LNCAP (cell line): Measurements from ENCODE around the gene ENC1.

Experiments
- TF ChIP-seq, protein P1 (sequence below): fragments of 450-650 bp; IDR thresholded peaks from 2 replicates; pipeline ENCODE4 v1.5.1; 2017; ENCODE audit warnings: mild to moderate bottlenecking

Gene ENC1

DNA sequence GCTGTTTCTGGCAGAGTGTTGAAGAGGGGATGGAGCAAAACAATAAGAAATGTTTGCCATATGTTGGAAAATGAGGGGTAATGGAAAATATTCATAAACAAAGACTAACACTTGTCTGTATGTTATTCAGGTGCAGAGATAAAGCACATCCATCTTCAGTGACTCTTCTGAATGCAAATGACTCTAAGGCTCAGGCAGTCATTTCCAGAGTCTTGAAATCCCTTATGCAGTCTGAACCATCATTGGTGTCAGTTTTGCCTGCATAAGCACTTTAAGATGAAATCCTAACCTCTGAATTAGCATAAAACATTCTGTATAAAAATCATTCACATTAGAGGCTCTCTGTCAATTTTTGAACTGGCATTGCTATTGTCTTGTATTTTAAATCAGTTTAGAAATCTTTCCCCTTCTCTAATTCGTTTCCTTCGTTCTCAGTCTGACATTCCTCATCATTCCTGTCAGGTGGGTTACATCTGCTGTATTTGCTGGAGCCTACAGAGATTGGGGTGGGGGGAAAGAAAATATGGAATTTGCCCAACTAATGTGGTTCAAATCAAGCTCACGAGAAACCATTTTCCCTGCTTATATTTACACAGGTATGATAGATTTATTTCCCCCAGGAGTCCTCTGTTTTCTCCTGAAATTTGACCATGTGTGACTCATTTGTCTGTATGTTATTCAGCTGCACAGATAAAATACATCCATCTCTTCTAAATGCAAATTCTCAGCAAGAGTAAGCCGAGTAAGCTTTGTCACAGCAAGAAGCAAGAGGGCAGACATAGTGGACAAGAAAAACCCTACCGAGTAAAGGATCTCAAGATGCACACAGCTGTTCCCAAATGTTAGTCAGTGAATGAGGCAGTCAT is 31.6 kb downstream of the ENC1 start:
- TF ChIP-seq, protein P1, sequence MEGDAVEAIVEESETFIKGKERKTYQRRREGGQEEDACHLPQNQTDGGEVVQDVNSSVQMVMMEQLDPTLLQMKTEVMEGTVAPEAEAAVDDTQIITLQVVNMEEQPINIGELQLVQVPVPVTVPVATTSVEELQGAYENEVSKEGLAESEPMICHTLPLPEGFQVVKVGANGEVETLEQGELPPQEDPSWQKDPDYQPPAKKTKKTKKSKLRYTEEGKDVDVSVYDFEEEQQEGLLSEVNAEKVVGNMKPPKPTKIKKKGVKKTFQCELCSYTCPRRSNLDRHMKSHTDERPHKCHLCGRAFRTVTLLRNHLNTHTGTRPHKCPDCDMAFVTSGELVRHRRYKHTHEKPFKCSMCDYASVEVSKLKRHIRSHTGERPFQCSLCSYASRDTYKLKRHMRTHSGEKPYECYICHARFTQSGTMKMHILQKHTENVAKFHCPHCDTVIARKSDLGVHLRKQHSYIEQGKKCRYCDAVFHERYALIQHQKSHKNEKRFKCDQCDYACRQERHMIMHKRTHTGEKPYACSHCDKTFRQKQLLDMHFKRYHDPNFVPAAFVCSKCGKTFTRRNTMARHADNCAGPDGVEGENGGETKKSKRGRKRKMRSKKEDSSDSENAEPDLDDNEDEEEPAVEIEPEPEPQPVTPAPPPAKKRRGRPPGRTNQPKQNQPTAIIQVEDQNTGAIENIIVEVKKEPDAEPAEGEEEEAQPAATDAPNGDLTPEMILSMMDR, result no peak

DNA sequence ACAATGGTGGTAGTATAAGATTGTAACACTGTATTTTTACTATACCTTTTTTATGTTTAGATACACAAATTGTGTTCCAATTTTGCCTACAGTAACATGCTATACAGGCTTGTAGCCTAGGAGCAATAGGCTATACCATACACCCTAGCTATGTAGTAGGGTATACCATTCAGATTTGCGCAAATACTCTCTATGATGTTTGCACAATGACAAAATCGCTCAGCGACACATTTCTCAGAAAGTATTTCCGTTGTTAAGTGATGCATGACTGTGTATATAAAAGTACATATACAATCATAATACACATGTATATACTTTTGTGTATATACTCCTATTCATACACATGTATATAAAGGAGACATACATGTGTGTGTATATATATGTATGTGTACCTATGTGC is 34.8 kb downstream of the ENC1 start:
- TF ChIP-seq, protein P1, result no peak

- TF ChIP-seq, protein P1, result no peak
Observed at GRCh38 chr5:74603376-74603775, 37.2 kb downstream of the ENC1 start.

GRCh38 chr5:74599148-74599547 is 41.4 kb downstream of the ENC1 start:
- TF ChIP-seq, protein P1, result no peak

GRCh38 chr5:74598731-74599130 is 41.8 kb downstream of the ENC1 start:
- TF ChIP-seq, protein P1, result no peak

DNA sequence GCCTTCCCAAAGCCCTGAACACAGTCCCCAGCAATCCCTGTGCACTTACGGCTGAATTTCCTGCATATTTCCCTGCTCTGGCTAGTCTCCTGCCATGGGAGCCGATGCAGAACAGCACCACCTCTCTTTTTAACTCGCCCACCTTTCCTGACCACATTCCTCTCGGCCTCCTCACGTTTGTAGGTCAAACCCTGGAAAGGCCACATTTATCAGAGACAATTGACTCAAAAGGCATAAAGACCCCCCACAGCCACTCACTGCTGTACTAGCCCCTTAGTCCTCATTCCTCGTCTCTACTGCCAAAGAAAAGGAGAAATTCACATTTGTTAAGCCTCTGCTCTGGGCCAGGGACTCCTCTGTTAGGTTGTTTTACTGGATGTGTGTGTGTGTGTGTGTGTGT is 43.6 kb downstream of the ENC1 start:
- TF ChIP-seq, protein P1, result no peak

GRCh38 chr5:74595143-74595925 is 45.2 kb downstream of the ENC1 start:
- TF ChIP-seq, protein P1, result no peak
